PC-9 (cell line): ENCODE measurements around the gene SERPINB4. TPM values are rescaled to one million over a fixed set of nuclear protein-coding genes. Genes with fewer than 3 reads are reported as not detected.

Experiments
- BruUV-seq: library from RNA; stranded (reverse); fragments of 400-500 nt; replicated peaks from 2 replicates; lab custom pipeline; 2021; lab: Mats Ljungman, UMichigan
- CTCF ChIA-PET: fragments of 300-600 bp; sonication (Branson Sonifier 250); formaldehyde crosslinking; loops from one replicate; lab custom pipeline; 2022; ENCODE audit warnings: antibody characterized with exemption; lab: Charles Lee
- POLR2A ChIA-PET: fragments of 300-600 bp; sonication (Branson Sonifier 250); formaldehyde crosslinking; loops from one replicate; lab custom pipeline; 2022; ENCODE audit warnings: antibody characterized with exemption; ENCODE audit not compliant: unreplicated experiment; lab: Charles Lee
- DNase-seq, 2 experiments: peaks; one replicate each; pipeline versions ENCODE4 v3.0.0 to v3.0.0-alpha.2; 2015 to 2022; ENCODE audit warnings: mixed read lengths in 1 of 2
- H2AFZ ChIP-seq: fragments of 200-600 bp; sonication (generic); 2 replicates; pipeline ENCODE4 v1.8.1; 2017; ENCODE audit warnings: antibody characterized with exemption
- H3F3A ChIP-seq: fragments of 200-600 bp; sonication (generic); 2 replicates; pipeline ENCODE4 v1.8.1; 2017; ENCODE audit warnings: antibody characterized with exemption, mild to moderate bottlenecking, low read depth; ENCODE audit not compliant: insufficient read depth
- H3K27ac ChIP-seq: fragments of 200-600 bp; sonication (generic); 2 replicates; pipeline ENCODE4 v1.6.1; 2016; ENCODE audit warnings: mixed run types
- H3K27me3 ChIP-seq: fragments of 200-600 bp; sonication (generic); 2 replicates; pipeline ENCODE4 v1.6.1; 2016; ENCODE audit warnings: low read depth, mixed run types; ENCODE audit not compliant: insufficient read depth
- H3K36me3 ChIP-seq: fragments of 200-600 bp; sonication (generic); 2 replicates; pipeline ENCODE4 v1.6.1; 2016; ENCODE audit warnings: low read depth, mixed run types
- H3K4me1 ChIP-seq: fragments of 200-600 bp; sonication (generic); replicated peaks from 2 replicates; pipeline ENCODE4 v1.6.1; 2016; ENCODE audit warnings: mixed run types; ENCODE audit not compliant: insufficient read depth
- H3K4me2 ChIP-seq: fragments of 200-600 bp; sonication (generic); 2 replicates; pipeline ENCODE4 v1.6.1; 2017; ENCODE audit warnings: mixed run types
- H3K4me3 ChIP-seq: fragments of 200-600 bp; sonication (generic); 2 replicates; pipeline ENCODE4 v1.6.1; 2016; ENCODE audit warnings: mixed run types
- H3K79me2 ChIP-seq: fragments of 200-600 bp; sonication (generic); 2 replicates; pipeline ENCODE4 v1.6.1; 2017; ENCODE audit warnings: low read depth, mixed run types
- H3K9me2 ChIP-seq: fragments of 200-600 bp; sonication (generic); 2 replicates; pipeline ENCODE4 v1.8.1; 2017; ENCODE audit warnings: mild to moderate bottlenecking; ENCODE audit not compliant: insufficient read depth
- H3K9me3 ChIP-seq: fragments of 200-600 bp; sonication (generic); 2 replicates; pipeline ENCODE4 v1.8.1; 2016; ENCODE audit warnings: low read depth; ENCODE audit not compliant: insufficient read depth
- H4K20me1 ChIP-seq: fragments of 200-600 bp; sonication (generic); 2 replicates; pipeline ENCODE4 v1.8.1; 2017; ENCODE audit not compliant: insufficient read depth
- CTCF ChIP-seq: fragments of 200-600 bp; sonication (generic); conservative IDR thresholded peaks from 2 replicates; pipeline ENCODE4 v1.6.1; 2017; ENCODE audit warnings: mixed run types, antibody characterized with exemption, mild to moderate bottlenecking, moderate library complexity
- EZH2 ChIP-seq: fragments of 200-600 bp; sonication (generic); IDR thresholded peaks from 2 replicates; pipeline ENCODE4 v1.8.0; 2017; ENCODE audit warnings: antibody characterized with exemption, low read depth
- intact Hi-C: fragments of 100-400 bp; cut with micrococcal nuclease; formaldehyde crosslinking; loops from one replicate; pipeline ENCODE4 v1.10.0; 2022; ENCODE audit not compliant: unreplicated experiment
- total RNA-seq: library from RNA; stranded (reverse); gene quantifications from 2 replicates; pipeline ENCODE4 v1.2.3, GENCODE V29; 2021

Gene SERPINB4
- total RNA-seq, 1 experiment from 2014 or later, result not detected

DNA sequence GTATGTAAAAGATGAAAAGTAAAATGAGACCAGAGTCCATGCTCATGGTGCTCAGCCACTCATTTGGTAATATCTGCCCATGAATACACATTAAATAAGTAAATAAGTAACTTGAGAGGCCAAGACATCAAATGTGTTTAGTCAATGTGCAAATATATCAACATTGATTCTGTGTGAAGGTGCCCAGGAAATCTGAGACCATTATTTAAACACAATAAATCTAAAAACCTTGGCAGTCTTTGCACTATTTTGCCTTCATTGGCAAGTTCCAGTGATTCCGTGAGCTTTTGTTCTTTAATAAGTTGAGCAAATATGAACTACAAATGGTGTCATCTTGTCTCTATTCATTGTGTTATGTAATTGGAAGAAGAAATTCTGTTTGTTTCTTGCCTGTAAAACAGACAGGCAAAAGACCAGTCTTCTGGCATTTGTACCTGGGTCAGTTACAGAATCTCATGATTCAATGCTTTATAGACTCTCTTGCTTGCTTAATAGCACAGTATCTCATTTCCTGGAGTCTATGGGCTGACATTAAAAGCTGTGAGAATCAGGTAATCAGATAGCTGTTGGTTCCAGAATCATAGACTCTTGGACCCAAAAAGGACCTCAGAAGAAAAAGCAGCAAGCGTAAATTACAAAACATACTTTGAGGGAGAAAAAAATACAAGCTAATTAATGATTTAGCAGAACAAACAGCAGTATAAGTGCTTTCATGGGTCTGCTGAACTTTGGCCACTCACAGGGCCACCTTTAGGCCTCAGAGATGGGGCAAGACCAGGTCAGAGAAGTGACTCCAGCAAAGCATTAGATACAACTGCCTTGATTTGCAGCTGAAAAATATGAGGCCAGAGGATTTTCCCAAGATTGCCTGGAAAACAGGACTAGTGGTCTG, 37.6 kb upstream of the SERPINB4 start:
- Histone ChIP-seq H3K27ac (peak overlapping the region; percentile 98), H3K9me2 (no peaks in the 10 kb centered on the region), H3K9me3 (peaks cover 4% of the 10 kb centered on the region; the same call in 1 of the 2 replicates), H3F3A (peaks cover 15% of the 10 kb centered on the region), H4K20me1 (no peaks in the 10 kb centered on the region), H3K79me2 (no peaks in the 10 kb centered on the region), H3K4me3 (no peak overlapping the region), H3K27me3 (no peaks in the 10 kb centered on the region), H3K4me2 (peak overlapping the region; percentile 74), H2AFZ (no peak overlapping the region), H3K4me1 (peaks cover 29% of the 10 kb centered on the region), H3K36me3 (no peaks in the 10 kb centered on the region)
- BruUV-seq, result no TSS peak
- CTCF ChIA-PET, result no interaction called here
- intact Hi-C loops, result loop anchor here (2.0 kb wide), 1 partner anchor 49 kb away; no protein-coding TSS in a partner anchor
- POLR2A ChIA-PET, result no interaction called here
- TF ChIP-seq EZH2 (no peak), CTCF (no peak)
- peak in 1 of 2 experiments; percentile 42 for DNase-seq

GRCh38 chr18:63679820-63680606, 36.0 kb upstream of the SERPINB4 start:
- peaks cover 4% of the 10 kb centered on the region; the same call in 1 of the 2 replicates for H3K9me3 ChIP-seq
- DNase-seq, result no peak
- no peak overlapping the region for H3K4me3 ChIP-seq
- intact Hi-C loops, result no loop called here
- H3K79me2 ChIP-seq, result no peaks in the 10 kb centered on the region
- H4K20me1 ChIP-seq, result no peaks in the 10 kb centered on the region
- CTCF ChIA-PET, result no interaction called here
- H2AFZ ChIP-seq, result no peak overlapping the region
- H3K9me2 ChIP-seq, result no peaks in the 10 kb centered on the region
- no peaks in the 10 kb centered on the region for H3K27me3 ChIP-seq
- peaks cover 29% of the 10 kb centered on the region for H3K4me1 ChIP-seq
- no TSS peak for BruUV-seq
- H3K27ac ChIP-seq, result no peak overlapping the region
- no peak overlapping the region for H3K4me2 ChIP-seq
- TF ChIP-seq CTCF (no peak), EZH2 (no peak)
- POLR2A ChIA-PET, result no interaction called here
- H3F3A ChIP-seq, result peaks cover 15% of the 10 kb centered on the region
- H3K36me3 ChIP-seq, result no peaks in the 10 kb centered on the region

GRCh38 chr18:63677500-63678225, 33.6 kb upstream of the SERPINB4 start:
- no peaks in the 10 kb centered on the region for H3K36me3 ChIP-seq
- no peaks in the 10 kb centered on the region for H4K20me1 ChIP-seq
- no peak overlapping the region for H3K4me2 ChIP-seq
- no TSS peak for BruUV-seq
- H3K4me3 ChIP-seq, result no peak overlapping the region
- H3K27ac ChIP-seq, result no peak overlapping the region
- no peaks in the 10 kb centered on the region for H3K79me2 ChIP-seq
- CTCF ChIA-PET, result no interaction called here
- POLR2A ChIA-PET, result no interaction called here
- peaks cover 15% of the 10 kb centered on the region for H3K4me1 ChIP-seq
- peaks cover 7% of the 10 kb centered on the region; the same call in 1 of the 2 replicates for H3F3A ChIP-seq
- no peak overlapping the region for H2AFZ ChIP-seq
- H3K27me3 ChIP-seq, result no peaks in the 10 kb centered on the region
- no peak for TF ChIP-seq EZH2
- no peak for TF ChIP-seq CTCF
- H3K9me2 ChIP-seq, result no peaks in the 10 kb centered on the region
- H3K9me3 ChIP-seq, result 0 out of 2 replicates have a peak, but pooled peaks cover 4% of the 10 kb centered on the region
- DNase-seq, result no peak
- intact Hi-C loops, result loop anchor here (2.0 kb wide), 1 partner anchor 167 kb away; no protein-coding TSS in a partner anchor
